BE2C (cell line): Measurements from ENCODE around the gene CEP85L.

ENCODE experiments used
- DNase-seq: peaks from one replicate; pipeline ENCODE4 v3.0.0-alpha.2; 2020
- H3K27me3 ChIP-seq: fragments of 250-450 bp; sonication (Bioruptor Pico); 2 replicates; pipeline ENCODE4 v1.5.1; 2020; ENCODE audit warnings: mild to moderate bottlenecking
- H3K36me3 ChIP-seq: fragments of 250-450 bp; sonication (Bioruptor Pico); 2 replicates; pipeline ENCODE4 v1.5.1; 2020; ENCODE audit warnings: mild to moderate bottlenecking
- H3K4me1 ChIP-seq: fragments of 250-450 bp; sonication (Bioruptor Pico); 2 replicates; pipeline ENCODE4 v1.5.1; 2020
- H3K4me3 ChIP-seq: 2 replicates; pipeline ENCODE4 v1.5.1; 2011; ENCODE audit warnings: low read depth, low read length
- H3K9me3 ChIP-seq: fragments of 250-450 bp; sonication (Bioruptor Pico); 2 replicates; pipeline ENCODE4 v1.5.1; 2020
- TF ChIP-seq, protein P1 (sequence below): IDR thresholded peaks from 2 replicates; pipeline ENCODE4 v1.5.1; 2012; ENCODE audit warnings: mild to moderate bottlenecking, low read depth, low read length

Gene CEP85L

DNA sequence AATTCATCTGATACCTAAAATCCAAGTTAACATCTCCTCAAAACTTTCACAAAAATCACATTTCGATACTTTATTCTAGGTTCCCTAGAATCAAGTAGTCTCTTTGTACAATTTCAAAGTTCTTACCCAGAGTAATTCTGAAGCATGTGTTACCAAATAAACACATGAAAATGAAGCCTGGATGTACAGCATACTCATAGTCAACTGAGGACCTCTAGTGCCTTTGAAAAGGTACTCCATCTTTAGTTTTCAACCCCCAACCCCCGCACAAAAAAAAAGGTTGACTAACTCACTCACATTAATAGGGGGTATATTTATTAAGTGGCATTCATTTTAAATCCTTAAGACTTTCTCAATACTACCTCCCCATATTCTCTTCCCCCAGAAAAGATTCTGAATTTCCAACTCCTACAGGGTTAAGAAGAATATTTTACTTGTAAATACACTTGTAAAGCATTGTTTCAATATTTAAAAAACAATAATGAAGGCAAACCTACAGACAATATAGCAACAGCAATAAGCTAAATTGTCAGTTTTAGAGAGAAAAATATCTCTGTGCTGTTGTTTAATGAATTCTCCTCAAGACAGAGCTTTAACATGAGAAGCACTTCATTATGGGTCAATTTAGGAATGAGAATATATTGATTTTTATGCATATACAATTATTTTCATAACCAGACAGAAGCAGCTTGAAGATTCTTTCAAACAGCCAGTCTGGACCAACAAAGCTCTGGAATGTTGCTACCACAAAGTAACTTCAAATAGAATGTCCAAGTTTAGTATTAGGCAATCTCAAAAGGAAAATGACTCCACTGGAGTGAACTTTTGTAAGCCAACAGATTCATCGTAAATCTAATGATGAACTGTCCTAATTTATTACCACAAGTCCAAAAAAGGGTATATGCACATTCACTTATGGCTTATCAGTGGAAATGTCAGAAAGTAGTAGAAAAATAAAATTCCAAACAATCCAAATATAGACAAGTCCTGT lies 100.0 kb downstream of the CEP85L start:
- H3K9me3 ChIP-seq = no peaks in the 10 kb centered on the region
- TF ChIP-seq, protein P1, sequence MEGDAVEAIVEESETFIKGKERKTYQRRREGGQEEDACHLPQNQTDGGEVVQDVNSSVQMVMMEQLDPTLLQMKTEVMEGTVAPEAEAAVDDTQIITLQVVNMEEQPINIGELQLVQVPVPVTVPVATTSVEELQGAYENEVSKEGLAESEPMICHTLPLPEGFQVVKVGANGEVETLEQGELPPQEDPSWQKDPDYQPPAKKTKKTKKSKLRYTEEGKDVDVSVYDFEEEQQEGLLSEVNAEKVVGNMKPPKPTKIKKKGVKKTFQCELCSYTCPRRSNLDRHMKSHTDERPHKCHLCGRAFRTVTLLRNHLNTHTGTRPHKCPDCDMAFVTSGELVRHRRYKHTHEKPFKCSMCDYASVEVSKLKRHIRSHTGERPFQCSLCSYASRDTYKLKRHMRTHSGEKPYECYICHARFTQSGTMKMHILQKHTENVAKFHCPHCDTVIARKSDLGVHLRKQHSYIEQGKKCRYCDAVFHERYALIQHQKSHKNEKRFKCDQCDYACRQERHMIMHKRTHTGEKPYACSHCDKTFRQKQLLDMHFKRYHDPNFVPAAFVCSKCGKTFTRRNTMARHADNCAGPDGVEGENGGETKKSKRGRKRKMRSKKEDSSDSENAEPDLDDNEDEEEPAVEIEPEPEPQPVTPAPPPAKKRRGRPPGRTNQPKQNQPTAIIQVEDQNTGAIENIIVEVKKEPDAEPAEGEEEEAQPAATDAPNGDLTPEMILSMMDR = peak; percentile 76

DNA sequence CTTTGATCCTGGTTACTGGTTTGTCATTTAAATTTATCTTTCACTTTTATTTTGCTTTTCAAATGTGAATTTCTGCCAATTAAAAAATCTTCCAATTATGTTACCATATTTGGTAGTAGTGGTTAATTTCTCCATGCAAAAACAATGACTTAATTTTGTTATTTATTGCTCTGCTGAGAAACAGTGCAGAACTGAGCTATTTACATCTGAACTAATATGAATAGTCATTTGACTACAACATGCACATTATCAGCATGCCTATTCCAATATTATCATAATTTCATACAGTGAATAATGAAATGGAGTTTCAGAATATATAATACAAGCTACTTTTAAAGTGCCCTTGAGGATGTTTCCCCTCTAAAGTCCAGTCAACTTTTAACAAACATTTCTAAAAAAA lies 102.8 kb downstream of the CEP85L start:
- DNase-seq = no peak
- Histone ChIP-seq H3K27me3 (no peaks in the 10 kb centered on the region), H3K36me3 (no peaks in the 10 kb centered on the region), H3K4me3 (no peak overlapping the region), H3K9me3 (no peaks in the 10 kb centered on the region), H3K4me1 (no peaks in the 10 kb centered on the region)
- TF ChIP-seq, protein P1 = no peak

More for the DNA sequence above, 100.0 kb downstream of the CEP85L start:
- Histone ChIP-seq H3K36me3 (no peaks in the 10 kb centered on the region), H3K4me3 (no peak overlapping the region), H3K27me3 (no peaks in the 10 kb centered on the region), H3K4me1 (no peaks in the 10 kb centered on the region)
- DNase-seq = no peak

DNA sequence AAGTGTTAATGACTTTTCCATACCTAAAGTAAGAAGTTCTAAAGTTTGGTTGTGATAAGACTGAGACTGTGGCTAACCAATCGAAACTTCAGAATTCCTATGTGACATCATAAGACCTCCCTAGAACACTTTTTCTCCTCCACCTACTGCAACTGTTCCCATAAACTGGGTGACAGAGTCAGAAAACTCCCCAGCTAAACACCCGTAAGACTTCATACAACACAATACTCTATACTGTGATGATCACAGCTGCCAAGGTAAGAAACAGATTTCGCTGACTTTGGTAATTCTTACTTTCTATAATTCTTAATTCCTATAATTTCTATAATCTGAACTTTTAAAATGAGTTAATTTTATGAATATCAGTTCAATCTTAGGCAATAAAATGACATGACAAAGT lies 103.3 kb downstream of the CEP85L start, which contains the start of gene PLN:
TSS of gene PLN (plus strand) at position 161 of the 400 bp plus-strand sequence. CDS start 10,626 bp downstream, outside the sequence.
- H3K4me3 ChIP-seq = no peak within 1 kb of the TSS
- no peaks in the 10 kb centered on the region for H3K4me1 ChIP-seq
- H3K9me3 ChIP-seq = no peaks in the 10 kb centered on the region
- H3K27me3 ChIP-seq = no peaks in the 10 kb centered on the region
- no peaks in the 10 kb centered on the region for H3K36me3 ChIP-seq
- TF ChIP-seq, protein P1 = no peak
- no peak for DNase-seq

DNA sequence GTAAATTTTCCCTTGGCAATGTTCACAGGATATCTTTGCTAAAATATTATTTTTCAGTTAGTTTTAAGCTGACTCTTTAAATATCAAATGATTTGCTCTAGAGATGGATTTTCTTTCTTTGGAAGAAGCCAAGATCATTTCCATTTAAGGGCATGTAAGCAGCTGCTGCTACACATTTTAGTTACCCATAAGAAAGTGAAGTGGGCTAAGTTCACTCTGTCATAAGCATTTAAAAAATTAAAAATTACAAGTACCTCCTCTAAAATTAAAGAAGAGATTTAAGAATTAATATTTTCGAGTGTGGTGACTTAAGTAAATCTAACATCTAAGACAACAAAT lies 104.5 kb downstream of the CEP85L start:
- H3K4me3 ChIP-seq = no peak overlapping the region
- H3K27me3 ChIP-seq = no peaks in the 10 kb centered on the region
- DNase-seq = no peak
- TF ChIP-seq, protein P1 = no peak
- H3K4me1 ChIP-seq = no peaks in the 10 kb centered on the region
- H3K36me3 ChIP-seq = no peaks in the 10 kb centered on the region
- H3K9me3 ChIP-seq = no peaks in the 10 kb centered on the region

DNA sequence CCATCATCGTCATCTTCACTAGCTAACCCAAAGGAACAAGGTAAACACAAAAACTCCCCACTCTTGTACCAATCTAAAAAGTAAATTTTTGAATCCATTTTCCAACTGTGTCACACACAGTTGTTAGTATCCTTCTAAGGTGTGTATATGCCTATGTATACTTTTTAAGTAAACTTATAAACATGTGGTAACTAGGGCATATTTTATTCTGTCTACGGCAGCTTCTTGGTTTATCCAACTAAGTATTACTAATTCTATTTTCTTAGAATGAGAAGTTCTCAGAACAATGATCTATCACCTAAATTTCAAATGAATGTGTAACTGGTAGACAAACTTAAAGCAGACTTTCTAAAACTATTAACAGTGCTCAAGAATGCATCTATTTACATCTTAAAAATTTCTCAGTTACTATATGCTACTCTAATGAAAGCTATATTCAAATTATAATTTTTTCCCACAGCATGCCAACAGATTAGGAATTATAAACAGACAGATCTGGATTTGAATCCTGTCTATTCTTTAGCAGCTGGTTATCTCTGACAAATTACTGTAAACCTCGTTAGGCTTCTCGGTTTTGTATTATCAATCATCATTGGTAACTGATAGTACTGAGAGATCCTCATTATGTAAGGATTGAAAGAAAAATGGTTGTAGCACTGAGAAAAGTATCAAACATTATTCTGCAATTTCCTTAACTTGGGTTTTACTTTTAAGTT lies 105.1 kb downstream of the CEP85L start:
- H3K27me3 ChIP-seq = no peaks in the 10 kb centered on the region
- TF ChIP-seq, protein P1 = no peak

More for the DNA sequence above, 105.1 kb downstream of the CEP85L start:
- no peaks in the 10 kb centered on the region for H3K4me1 ChIP-seq
- no peaks in the 10 kb centered on the region for H3K9me3 ChIP-seq
- no peaks in the 10 kb centered on the region for H3K36me3 ChIP-seq
- DNase-seq = no peak
- H3K4me3 ChIP-seq = no peak overlapping the region
